RWPE2 (cell line): ENCODE measurements around the gene MCC.

ENCODE experiments used
- ATAC-seq: fragments of 200-7000 bp; cut with Tn5 transposase; 3 replicates; pipeline ENCODE4 v1.9.1; 2021; ENCODE audit warnings: low read depth
- DNase-seq: peaks from one replicate; pipeline ENCODE4 v3.0.0-alpha.2; 2020; ENCODE audit warnings: low spot score
- H3K27ac ChIP-seq: fragments of 450-650 bp; 2 replicates; pipeline ENCODE4 v1.5.1; 2017; ENCODE audit warnings: mild to moderate bottlenecking; ENCODE audit not compliant: poor library complexity, severe bottlenecking
- H3K27me3 ChIP-seq: fragments of 250-450 bp; sonication (Bioruptor Pico); 2 replicates; pipeline ENCODE4 v1.5.1; 2021; ENCODE audit warnings: mild to moderate bottlenecking, moderate library complexity; ENCODE audit not compliant: insufficient read depth, poor library complexity, severe bottlenecking
- H3K36me3 ChIP-seq: fragments of 250-450 bp; sonication (Bioruptor Pico); 2 replicates; pipeline ENCODE4 v1.5.1; 2020; ENCODE audit warnings: low read depth, mild to moderate bottlenecking, moderate library complexity
- H3K4me1 ChIP-seq: fragments of 250-450 bp; sonication (Bioruptor Pico); 2 replicates; pipeline ENCODE4 v1.5.1; 2021; ENCODE audit warnings: mild to moderate bottlenecking, moderate library complexity; ENCODE audit not compliant: insufficient read depth, poor library complexity, severe bottlenecking
- H3K4me3 ChIP-seq: fragments of 250-450 bp; sonication (Bioruptor Pico); 2 replicates; pipeline ENCODE4 v1.5.1; 2021; ENCODE audit warnings: mild to moderate bottlenecking, moderate library complexity; ENCODE audit not compliant: severe bottlenecking
- H3K9me3 ChIP-seq: fragments of 250-450 bp; sonication (Bioruptor Pico); 2 replicates; pipeline ENCODE4 v1.5.1; 2021; ENCODE audit warnings: mild to moderate bottlenecking, moderate library complexity; ENCODE audit not compliant: severe bottlenecking
- CTCF ChIP-seq: fragments of 450-650 bp; IDR thresholded peaks from one replicate; pipeline ENCODE4 v1.5.1; 2017; ENCODE audit warnings: mild to moderate bottlenecking, moderate library complexity; ENCODE audit not compliant: poor library complexity, severe bottlenecking

The MCC gene

DNA sequence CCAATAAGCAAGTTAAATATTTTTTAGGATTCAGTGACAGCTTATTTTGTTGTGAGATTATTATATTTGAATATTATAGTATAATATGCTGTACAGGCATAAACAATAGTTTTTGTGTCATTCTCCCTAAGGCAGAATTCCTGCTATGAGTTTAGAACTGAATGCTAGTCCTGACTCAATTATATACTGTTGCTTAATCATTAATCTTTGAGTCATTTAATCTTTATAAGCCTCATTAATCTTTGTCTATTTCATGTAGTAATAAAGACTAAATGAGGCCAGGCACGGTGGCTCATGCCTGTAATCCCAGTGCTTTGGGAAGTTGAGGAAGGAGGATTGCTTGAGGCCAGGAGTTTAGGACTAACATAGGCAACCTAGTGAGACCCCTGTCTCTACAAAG is 515.2 kb downstream of the MCC start:
- no peaks in the 10 kb centered on the region for H3K27me3 ChIP-seq
- DNase-seq = no peak
- no peak for ATAC-seq
- no peaks in the 10 kb centered on the region for H3K4me1 ChIP-seq
- H3K36me3 ChIP-seq = no peaks in the 10 kb centered on the region
- no peak for TF ChIP-seq CTCF
- no peak overlapping the region for H3K4me3 ChIP-seq
- no peaks in the 10 kb centered on the region for H3K9me3 ChIP-seq
- no peak overlapping the region for H3K27ac ChIP-seq
